Measurements from ENCODE around the gene NOG.
A peak's percentile ranks its signal among the peaks of the same experiment; 100 is the strongest.

NOG gene

DNA sequence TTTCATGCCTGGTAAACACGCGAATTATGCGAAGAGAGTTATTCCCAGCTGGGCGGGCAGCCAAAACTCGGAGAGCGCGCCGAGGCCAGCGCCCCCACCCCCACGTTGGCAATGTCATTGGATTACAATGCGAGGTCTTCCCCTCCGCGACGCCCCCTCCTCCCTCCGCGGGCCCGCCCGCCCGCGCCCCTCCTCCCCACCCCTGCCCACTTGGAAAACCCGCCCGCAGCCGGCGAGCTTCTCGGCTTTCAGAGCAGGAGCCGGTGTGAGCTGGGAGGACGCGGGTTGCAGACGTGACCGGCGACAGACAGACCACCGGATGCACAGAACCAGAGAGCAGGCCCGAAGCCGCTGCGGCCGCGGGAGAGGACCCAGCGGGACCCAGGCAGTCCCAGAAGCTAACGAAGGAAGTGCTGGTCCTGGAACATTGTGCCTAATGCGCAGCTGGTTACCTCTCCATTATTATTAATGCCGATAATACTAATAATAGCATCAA is 4.0 kb downstream of the NOG start:
- DNase-seq, result peak; percentile 19 to 25

GRCh38 chr17:56598466-56598865 is 5.0 kb downstream of the NOG start:
- DNase-seq, result no peak

- no peak for DNase-seq
These were observed 5.6 kb downstream of the NOG start for GRCh38 chr17:56599088-56599487.

DNA sequence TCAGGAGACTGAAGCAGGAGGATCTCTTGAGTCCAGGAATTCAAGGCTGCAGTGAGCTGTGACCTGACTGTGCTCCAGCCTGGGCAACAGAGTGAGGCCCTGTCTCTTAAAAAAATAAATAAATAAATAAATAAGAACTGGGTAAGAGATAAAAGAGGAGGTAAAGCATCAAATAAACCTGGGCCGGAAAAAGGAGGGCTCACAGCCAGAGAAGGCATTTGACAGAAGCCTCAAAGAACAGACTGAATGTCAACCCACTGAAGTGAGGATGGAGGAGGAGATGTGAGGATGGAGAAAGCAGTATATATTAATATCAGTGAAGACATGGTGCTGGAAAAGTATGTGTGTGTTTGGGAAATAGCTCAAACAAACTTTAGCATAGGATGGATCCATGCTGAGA is 6.1 kb downstream of the NOG start:
- DNase-seq, result no peak

DNA sequence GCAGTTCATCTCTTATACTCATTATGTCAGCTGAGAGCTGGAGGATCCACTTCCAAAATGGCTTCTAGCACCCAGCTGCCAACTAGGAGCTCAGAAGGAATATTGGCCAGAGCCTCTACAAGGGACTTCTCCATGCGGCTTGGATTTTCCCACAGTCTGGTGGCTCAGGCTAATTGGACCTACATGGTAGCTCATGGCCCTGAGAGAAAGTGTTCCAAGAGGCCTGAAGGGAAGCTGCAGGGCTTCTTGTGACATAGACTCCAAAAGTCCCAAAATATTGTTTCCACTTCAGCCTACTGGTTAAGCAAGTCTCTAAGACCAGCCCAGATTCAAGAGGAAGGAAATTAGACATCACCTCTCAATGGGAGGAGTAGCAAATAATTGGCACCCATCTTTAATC is 6.8 kb downstream of the NOG start:
- no peak for DNase-seq

- DNase-seq, result no peak
These were observed 8.1 kb downstream of the NOG start for GRCh38 chr17:56601591-56601990.

- peak in 1 of 2 donors; percentile 25 for DNase-seq
These were observed 9.0 kb downstream of the NOG start for GRCh38 chr17:56602292-56603130.

DNA sequence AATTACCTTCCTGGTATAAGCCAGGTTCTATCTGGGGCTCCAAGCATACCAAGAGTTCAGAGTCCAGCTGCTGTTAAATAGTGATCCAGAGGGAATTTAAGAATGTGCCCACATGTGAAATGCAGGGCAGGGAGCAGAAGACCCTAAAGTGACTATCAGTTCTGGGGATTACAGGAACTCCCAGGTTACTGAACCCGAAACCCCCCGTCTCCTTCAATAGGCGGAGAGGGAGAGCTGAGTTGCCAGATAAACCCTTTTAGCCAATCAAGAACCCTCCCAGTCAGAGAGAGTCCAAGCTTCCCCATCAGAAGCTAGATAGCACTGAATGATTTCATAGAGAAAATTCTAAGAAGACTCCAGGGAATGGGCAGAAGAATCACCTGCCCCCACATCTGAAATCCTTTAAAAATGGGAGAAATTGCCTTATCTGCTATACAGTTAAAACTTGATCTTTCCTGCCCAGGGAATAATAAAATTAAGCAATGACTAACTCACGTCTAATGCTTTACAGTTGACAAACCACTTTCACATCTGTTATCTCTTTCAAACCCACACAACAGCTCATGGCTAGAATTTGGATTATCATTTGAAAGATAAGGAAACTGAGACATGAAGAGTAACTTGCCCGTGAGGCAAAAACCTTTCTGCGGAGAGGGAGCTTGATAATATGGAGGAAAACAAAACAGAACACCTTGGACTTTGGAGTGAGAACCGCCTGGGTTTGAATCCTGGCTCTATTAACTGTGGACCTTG is 10.2 kb downstream of the NOG start:
- DNase-seq, result no peak

- DNase-seq, result no peak
These were observed 11.3 kb downstream of the NOG start for GRCh38 chr17:56604691-56605290.

DNA sequence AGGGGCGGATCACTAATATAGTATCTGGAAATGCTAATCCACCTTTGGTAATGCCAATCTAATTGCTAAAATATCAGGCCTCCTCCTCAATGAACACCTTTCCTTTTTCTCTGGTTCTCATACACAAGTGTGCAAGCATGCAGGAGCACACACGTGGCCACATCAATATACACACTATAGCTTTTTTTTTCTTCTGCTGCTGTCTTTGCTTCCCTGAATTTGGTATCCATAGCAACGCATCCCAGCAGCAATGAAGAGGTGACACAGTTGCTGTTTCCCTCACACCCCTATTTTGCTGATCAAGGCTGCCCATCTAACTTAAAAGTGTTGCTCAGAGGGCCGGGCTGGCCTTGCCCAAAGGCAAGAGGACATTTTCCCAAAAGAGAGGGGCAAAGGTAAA is 15.4 kb downstream of the NOG start:
- DNase-seq, result no peak

DNA sequence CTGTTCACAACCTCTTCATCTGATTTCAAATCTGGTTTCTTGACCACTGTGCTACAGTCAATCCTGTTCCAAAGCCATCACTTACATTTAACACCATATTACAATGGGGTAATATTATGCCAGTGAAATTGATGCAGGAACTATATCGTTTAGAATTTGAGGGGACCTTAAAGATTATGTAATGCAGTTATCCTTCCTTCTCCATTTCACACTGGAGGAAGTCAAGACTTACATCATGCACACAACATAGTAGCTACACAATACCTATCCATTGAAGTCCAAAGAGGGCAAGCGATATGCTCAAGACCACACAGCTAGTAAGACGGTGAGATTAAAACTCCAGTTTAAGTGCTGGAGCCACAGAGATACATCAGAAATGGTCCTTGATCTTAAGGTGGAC is 16.8 kb downstream of the NOG start:
- DNase-seq, result no peak

- no peak for DNase-seq
These were observed 19.6 kb downstream of the NOG start for GRCh38 chr17:56613131-56613530.

DNA sequence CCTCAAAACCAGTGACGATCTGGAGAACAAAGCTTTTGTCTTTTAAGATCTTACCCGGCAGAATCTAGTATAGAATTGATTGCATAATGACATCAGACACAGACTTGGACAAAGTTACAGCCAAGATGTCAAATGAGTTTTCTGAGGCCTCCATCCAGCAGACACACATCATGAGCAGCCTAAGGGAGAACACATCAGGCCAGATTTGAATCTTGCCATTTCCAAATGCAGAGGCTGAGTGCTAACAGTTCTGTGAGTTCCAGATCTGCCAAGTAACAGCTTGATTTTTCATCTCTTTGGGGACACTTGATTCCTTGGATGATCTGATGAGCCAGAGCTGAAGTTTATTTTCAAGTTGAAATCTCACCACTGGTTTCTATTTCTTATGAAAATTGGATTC is 21.0 kb downstream of the NOG start:
- no peak for DNase-seq

- DNase-seq, result no peak
These were observed 22.7 kb downstream of the NOG start for GRCh38 chr17:56616239-56616638.

GRCh38 chr17:56623383-56623782 is 29.9 kb downstream of the NOG start:
- DNase-seq, result no peak

DNA sequence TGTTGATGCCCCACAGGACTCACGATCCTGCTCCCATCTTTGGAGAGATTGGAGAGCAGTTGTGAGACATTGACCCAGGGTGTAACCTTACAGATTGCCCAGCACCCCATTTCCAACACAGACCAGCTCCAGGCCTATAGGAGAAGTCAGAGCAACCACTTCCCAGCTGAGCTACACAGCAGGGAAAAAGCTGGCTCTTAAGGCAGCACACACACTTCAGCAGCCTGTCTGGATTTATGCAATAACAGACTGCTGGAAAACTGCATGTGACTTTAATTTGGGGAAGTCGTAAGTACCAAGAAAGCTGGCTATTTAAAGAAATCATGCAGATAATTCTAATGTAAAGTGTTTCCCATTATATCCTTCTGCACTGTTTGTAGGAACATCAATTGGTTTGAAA is 30.8 kb downstream of the NOG start:
- DNase-seq, result no peak

GRCh38 chr17:56624912-56625311 is 31.4 kb downstream of the NOG start:
- no peak for DNase-seq

DNA sequence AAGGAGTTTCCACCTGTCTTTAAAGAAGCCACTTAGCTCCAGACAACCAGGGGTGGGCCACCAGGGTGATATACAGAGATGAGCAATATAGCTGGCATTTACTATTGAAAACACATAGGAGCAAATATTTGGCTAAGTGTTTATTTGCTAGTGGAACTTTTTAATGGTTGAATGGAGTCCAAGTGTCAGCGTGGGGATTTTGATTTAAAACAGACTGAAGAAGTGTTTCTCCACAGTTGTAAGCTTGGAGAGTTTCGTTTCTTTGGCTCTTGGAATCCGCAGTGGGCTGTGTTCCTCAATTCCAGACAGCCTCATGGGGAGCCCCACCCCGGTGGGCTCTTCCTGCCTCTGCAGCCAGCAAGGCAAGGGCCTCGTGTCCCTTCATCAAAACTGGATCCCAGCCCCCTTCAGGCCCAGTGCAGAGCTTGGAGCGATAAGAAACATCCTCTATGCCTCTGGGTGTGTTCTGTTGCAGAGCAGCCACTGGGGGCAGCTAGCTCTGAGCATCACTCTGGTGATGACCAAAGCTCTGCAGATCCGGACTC is 36.1 kb downstream of the NOG start:
- DNase-seq, result no peak

GRCh38 chr17:56630202-56630601 is 36.7 kb downstream of the NOG start:
- DNase-seq, result no peak

DNA sequence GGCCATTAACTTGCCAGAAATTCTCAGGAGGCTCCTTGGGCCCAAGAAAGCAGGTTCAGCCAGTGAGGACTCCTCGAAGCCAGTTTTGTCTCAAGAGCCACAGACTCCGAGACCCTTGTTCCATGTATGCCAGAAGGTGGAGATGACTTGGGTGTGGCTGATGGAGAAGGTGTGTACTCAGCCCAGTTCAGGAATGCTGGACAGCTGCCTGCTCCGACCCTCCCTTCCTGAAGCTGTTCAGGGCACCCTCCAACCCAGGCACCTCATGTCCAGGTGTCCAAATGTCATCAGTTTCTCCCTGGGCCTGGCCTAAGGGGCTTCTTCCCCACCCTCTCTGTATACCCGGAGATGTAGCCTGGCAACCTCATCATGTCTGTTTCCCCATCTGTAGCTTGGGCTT is 40.2 kb downstream of the NOG start:
- DNase-seq, result no peak

DNA sequence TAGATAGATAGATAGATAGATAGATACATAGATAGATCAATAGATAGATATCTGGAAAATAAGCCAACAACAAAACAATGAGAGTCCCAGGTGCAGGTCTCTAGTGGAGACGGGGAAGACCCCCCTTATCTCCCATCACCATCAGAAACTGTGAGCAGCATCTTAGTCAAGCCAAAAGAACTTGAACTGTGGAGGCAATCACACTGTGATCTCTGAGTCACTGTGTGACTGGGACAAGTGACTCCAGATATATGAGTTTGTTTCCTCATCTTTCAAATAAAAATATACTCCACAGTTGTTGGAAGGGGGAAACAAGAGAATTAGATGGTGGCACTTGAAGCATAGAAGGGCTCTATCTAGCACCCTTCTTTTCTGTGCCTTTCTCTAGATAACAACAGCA is 42.1 kb downstream of the NOG start:
- no peak for DNase-seq

GRCh38 chr17:56636265-56636664 is 42.8 kb downstream of the NOG start:
- DNase-seq, result no peak

DNA sequence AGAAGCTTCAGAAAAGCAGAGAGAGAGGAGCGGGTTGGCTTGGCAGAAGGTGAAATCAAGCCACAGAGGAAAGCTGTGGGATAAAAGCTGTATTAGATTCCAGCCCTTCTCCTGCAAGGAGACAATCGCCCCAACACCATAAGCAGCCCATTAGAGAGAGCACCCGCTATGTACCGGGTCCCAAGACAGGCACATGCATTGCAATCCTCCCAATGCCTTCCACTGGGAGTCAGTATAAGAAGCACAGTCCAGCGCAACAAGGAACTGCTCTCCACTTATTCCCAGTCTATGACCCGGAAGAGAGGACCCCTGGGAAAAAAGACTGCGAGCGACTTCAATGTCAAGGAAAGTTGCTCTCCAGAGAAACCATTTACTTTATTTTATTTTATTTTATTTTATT is 43.8 kb downstream of the NOG start:
- no peak for DNase-seq
